Activated naive CD8-positive, alpha-beta T cell (primary cell): ENCODE data around the gene LRRC8C.

Experiments
- H3K27ac Mint-ChIP-seq: one replicate; pipeline ENCODE4 v1.8.0; 2021; ENCODE audit warnings: mixed read lengths
- H3K27me3 Mint-ChIP-seq: one replicate; pipeline ENCODE4 v1.8.0; 2021; ENCODE audit warnings: mixed read lengths
- H3K36me3 Mint-ChIP-seq: one replicate; pipeline ENCODE4 v1.8.0; 2021; ENCODE audit warnings: mixed read lengths
- H3K4me1 Mint-ChIP-seq: one replicate; pipeline ENCODE4 v1.8.0; 2021; ENCODE audit warnings: low read depth, mixed read lengths
- H3K4me3 Mint-ChIP-seq: one replicate; pipeline ENCODE4 v1.8.0; 2021; ENCODE audit warnings: mild to moderate bottlenecking, mixed read lengths
- H3K9me3 Mint-ChIP-seq: one replicate; pipeline ENCODE4 v1.8.0; 2021; ENCODE audit warnings: low read depth, mixed read lengths

Gene LRRC8C

DNA sequence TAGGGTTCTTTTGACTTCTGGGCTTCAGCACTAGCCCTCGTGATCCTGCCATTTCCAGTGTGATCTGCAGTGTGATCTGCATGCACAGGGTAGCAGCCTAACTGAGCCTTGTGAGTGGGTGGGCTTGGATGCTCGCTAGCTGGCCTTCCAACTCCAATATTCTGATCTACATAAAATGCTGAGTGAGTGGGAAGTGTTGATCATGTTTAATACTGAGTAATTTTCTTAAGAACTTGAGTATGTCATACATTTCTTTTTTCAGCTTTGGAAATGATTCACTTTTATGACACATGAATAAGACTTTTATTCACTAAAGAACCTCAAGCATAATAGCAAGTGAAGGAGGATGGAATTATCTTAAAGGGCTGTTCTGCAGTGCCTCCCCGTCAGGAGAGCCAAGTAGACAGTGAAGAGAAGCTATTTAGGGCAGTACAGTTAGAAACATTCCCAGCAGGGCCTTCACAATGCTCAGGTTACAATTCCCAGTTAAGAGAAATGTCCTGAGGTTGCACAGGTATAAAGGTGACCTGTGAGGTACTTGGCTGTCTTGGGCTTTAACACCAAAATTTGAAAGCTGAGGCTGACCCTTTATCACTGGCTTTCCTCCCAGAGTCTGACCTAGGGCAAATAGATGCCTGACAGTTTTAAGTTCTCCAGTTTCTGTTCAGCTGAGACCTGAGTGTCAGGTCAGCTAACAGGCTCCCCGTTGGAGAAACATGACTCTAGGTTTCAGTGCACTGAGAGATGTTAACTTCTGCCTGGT, 29.1 kb upstream of the LRRC8C start:
- H3K27ac Mint-ChIP-seq, result peak overlapping the region; percentile 98
- H3K36me3 Mint-ChIP-seq, result peaks cover 17% of the 10 kb centered on the region
- peak overlapping the region; percentile 91 for H3K4me3 Mint-ChIP-seq
- peaks cover 4% of the 10 kb centered on the region for H3K9me3 Mint-ChIP-seq
- peaks cover 99% of the 10 kb centered on the region for H3K4me1 Mint-ChIP-seq
- no peaks in the 10 kb centered on the region for H3K27me3 Mint-ChIP-seq

DNA sequence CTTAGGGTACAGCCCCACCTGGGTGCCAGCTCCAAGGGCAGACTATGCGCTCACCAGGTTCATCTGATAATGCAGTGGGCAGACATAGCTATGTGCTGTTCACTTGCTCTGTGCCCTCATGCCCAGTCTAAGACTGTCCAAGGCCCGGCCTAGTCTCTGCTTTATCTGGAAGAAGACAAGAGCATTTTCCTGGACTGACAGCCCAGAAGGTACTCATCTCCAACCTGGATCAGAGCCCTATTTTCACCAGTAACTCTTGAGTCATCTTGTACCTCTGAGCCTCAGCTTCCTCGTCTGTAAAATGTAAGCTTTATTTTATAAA, 28.5 kb upstream of the LRRC8C start:
- Mint-ChIP-seq H3K9me3 (peaks cover 4% of the 10 kb centered on the region), H3K4me1 (peaks cover 99% of the 10 kb centered on the region), H3K27ac (peak overlapping the region; percentile 98), H3K27me3 (no peaks in the 10 kb centered on the region), H3K36me3 (peaks cover 13% of the 10 kb centered on the region), H3K4me3 (peak overlapping the region; percentile 91)

DNA sequence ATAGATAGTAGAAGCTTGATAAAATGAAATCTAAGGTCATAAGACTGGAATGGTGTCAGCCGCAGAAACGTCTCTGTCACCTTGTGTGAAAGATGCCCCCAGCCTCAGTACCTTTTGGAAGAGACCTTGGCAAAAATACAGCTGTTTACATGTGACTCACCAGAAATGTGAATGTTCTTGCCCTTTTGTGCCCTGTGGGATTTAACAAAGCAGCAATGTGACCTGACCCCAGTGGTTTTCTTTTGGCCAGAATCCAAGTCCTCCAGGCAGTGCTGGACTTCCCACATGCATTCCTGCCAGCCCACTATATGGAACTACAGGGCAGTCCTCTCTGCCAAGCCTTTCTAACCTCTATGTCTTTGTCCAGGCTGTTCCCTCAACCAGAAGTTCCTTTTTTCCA, 27.2 kb upstream of the LRRC8C start:
- Mint-ChIP-seq H3K27ac (peak overlapping the region; percentile 98), H3K4me1 (peaks cover 97% of the 10 kb centered on the region), H3K27me3 (no peaks in the 10 kb centered on the region), H3K9me3 (no peaks in the 10 kb centered on the region), H3K36me3 (peaks cover 9% of the 10 kb centered on the region), H3K4me3 (peak overlapping the region; percentile 91)

DNA sequence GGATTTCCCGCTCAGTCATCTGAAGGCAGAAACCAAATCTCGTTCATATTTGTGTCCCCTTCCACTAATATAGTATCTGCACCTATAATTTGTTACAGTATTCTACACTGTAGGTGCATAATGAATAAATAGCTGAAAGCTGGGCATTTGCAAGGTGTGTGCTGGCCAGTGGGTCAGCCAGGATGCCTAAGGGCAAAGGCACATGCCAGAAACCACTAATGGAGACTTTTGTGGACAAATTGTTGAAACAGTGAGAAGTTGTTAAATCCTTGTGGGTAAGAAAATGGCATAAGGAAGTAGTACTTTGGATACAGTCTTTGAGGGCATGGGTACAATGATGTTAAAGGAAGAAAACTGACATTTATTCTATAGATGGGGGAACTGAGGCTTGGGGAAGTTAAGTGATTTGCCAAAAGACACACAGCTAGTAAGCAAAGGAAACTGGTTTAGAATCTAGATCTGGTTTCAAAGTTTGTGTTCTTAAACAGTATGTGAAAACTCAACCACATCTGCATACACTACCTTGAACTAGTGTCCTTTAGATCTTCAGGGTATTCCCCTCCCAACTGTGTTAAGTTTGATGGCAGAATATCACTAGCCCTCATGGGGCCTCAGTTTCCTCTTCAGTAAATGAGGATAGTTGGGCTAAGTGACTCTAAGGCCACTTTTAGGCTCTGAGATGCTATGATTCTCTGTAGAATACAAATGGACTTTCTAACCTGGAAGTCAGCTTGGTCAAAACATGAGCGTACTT, 26.5 kb upstream of the LRRC8C start:
- Mint-ChIP-seq H3K27ac (peak overlapping the region; percentile 98), H3K36me3 (peaks cover 5% of the 10 kb centered on the region), H3K9me3 (no peaks in the 10 kb centered on the region), H3K4me1 (peaks cover 97% of the 10 kb centered on the region), H3K4me3 (peak overlapping the region; percentile 91), H3K27me3 (no peaks in the 10 kb centered on the region)

DNA sequence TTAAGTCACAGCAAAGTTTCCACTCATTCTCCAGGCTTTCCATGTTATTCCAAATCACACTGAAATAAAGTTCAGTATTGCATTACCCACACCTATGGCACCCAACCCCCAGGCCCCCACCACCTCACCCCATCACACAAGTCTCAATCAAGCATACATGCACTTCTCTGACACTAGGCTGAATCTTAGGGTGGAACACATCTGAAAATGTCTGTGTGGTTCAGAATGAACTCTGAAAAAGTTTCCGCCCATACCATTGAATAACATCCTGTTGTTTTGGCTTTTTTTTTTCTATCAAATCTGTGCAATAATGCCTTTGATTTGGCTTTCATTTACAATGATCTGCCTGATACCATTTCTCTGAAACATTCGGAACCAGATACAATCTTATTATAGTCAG, 25.8 kb upstream of the LRRC8C start:
- Mint-ChIP-seq H3K9me3 (no peaks in the 10 kb centered on the region), H3K4me3 (peak overlapping the region; percentile 91), H3K4me1 (peaks cover 95% of the 10 kb centered on the region), H3K36me3 (peaks cover 5% of the 10 kb centered on the region), H3K27ac (peak overlapping the region; percentile 98), H3K27me3 (no peaks in the 10 kb centered on the region)

DNA sequence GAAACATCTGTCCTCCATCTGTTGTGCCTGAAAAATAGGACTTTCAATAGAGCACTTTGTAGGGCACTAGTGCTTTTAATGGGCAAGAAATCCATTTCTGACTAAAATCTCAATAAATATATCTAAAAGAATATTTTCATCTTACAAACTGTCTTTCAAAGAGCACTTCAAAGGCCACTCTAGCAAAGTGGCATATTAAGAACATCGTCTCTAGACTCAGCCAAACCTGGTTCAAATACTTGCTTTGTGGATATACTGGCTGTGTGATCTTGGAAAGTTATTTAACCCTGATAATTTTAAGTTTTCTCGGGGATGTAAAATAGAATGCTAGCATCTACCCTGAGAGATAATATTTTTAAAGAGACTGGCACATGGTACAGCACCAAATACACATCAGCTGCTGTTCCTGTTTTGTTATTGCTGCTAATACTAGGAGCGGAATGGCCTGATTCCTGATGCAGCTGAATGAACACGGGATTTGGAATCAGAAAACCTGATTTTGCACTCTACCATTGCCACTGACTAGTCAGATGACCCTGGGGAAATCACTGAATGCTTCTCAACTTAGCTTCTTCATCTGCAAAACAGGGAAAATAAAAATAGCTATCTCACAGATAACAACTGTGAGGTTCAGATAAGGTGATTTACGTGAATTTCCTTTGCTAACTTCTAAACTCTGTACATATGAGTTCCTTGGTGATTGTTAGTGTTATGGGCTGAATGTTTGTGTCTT, 25.2 kb upstream of the LRRC8C start:
- peaks cover 3% of the 10 kb centered on the region for H3K36me3 Mint-ChIP-seq
- H3K27me3 Mint-ChIP-seq, result no peaks in the 10 kb centered on the region
- peak overlapping the region; percentile 98 for H3K27ac Mint-ChIP-seq
- no peaks in the 10 kb centered on the region for H3K9me3 Mint-ChIP-seq
- H3K4me1 Mint-ChIP-seq, result peaks cover 94% of the 10 kb centered on the region
- H3K4me3 Mint-ChIP-seq, result peak overlapping the region; percentile 91

DNA sequence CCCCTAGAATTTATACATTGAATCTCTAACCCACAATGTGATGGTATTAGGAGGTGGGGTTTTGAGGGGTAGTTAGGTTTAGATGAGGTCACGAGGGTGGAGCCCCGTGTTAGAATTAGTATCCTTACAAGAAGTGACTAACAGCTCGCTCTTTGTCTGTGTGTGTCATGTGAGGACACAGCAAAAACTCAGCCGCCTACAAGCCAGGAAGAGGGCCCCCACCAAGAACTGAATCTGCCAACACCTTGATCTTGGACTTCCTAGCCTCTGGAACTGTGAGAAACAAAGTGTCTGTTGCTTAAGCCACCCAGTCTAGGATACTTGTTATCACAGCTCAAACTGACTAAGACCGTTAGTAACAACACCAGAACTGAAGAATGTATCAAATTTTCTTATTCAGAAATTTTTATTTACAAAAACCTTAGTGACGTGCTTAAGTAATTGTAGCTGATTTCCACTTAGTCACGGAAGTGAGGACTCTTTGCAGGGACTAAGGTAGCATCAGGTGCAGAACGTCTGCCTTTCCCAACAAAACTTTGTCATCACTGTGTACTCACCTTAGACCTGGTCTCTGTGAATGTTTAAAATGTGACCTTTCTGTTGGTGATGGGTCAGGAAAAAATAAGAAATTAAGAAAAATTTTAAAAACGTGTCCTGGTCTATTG, 24.5 kb upstream of the LRRC8C start:
- Mint-ChIP-seq H3K27ac (peak overlapping the region; percentile 98), H3K27me3 (no peaks in the 10 kb centered on the region), H3K4me1 (peaks cover 92% of the 10 kb centered on the region), H3K36me3 (peaks cover 2% of the 10 kb centered on the region), H3K4me3 (peak overlapping the region; percentile 91), H3K9me3 (no peaks in the 10 kb centered on the region)

DNA sequence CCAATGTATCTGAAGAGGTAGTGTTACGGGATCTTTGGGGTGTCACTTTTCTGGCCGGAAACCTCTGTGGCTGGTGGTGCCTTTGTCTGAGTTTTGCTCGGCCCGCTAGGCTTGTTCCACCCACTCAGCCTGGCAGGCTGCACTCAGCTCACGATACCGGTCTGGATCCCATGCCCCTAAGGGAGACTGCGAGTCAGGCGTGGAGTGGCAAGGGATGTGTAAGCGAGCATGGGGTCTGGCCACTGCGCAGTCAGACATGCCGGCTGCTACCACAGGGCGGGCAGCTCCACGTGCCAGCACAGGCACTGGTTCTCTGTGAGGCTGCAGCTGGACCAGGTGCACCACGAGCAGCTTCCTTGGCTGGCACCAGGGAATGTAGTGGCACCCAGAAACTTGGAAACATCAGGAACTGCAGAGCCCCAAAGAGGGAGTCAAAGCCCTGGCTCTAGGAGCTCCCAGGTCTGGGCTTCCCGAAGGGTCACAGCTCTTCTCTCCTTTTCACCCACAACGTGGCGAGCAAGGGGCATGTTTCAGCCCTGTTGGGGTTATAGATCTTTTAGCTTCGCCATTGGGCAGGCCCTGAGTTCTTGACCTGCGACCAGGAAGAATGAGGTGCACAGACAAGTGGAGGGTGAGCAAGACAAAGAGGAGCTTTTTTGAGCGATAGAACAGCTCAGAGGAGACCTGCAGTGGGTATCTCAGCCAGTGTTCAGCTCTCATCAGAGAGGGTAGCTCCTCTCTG, 23.8 kb upstream of the LRRC8C start:
- Mint-ChIP-seq H3K4me1 (peaks cover 92% of the 10 kb centered on the region), H3K4me3 (peak overlapping the region; percentile 91), H3K27me3 (no peaks in the 10 kb centered on the region), H3K9me3 (no peaks in the 10 kb centered on the region), H3K27ac (peak overlapping the region; percentile 98), H3K36me3 (peaks cover 3% of the 10 kb centered on the region)

DNA sequence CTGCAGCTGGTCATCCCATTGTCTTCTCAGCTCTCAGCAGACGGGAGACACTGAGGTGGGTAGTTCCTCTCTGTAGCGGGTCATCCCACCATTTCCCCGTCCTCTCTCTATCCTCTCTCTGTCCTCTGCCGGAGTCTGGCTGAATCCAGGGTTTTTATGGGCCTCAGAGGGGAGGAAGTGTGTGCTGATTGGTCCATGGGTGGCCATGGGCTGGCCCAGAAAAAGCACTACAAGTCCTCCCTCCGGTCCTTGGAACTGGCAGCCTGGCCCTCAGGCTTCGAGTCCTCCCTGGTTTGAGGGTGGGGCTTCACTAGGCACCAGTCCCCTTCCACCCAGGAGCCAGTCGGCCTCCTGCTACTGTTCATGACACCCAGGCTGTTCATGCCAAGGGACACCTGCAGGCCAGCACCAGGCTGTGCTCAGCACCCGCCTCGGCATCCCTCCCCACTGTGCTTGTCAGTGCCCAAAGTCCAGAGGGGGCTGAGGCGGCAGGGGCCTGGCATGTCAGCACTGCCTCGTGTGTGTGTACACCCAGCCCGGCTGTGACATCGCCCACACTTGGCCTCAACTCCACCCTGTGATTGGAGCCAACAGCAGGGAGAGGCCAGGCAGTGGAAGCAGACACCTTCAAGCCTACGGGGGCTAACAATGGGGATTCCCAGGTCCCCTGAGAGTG, 23.0 kb upstream of the LRRC8C start:
- H3K9me3 Mint-ChIP-seq, result no peaks in the 10 kb centered on the region
- peaks cover 92% of the 10 kb centered on the region for H3K4me1 Mint-ChIP-seq
- H3K27me3 Mint-ChIP-seq, result no peaks in the 10 kb centered on the region
- H3K27ac Mint-ChIP-seq, result peak overlapping the region; percentile 98
- peaks cover 6% of the 10 kb centered on the region for H3K36me3 Mint-ChIP-seq
- peak overlapping the region; percentile 91 for H3K4me3 Mint-ChIP-seq

DNA sequence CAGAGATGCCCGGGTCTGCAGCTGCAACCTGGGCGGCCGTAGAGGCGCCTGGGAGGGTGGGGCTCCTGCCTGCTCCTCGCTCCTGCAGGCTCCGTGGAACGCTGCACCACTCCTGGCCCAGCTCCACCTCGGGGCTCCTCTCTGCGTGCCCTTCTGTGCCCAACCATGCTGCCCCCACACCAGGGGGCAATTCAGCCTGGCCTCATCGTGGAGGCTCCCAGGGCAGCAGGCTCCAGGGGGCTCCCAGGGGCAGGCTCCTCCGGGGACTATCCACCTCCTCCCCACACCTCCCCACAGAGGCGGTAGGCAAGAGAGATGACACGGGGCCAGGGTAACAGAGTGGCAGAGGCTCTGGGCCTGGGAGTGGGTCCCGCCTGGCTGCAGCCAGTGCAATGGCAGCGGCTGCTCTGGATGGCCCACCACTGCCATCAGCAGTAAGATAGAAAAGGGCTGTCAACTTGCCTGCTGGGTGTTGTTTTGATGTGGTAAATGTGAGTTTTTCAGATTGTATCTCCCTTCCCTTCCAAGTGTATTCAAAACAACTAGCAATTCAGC, 22.4 kb upstream of the LRRC8C start:
- no peaks in the 10 kb centered on the region for H3K27me3 Mint-ChIP-seq
- peaks cover 91% of the 10 kb centered on the region for H3K4me1 Mint-ChIP-seq
- peak overlapping the region; percentile 87 for H3K4me3 Mint-ChIP-seq
- H3K9me3 Mint-ChIP-seq, result no peaks in the 10 kb centered on the region
- peaks cover 6% of the 10 kb centered on the region for H3K36me3 Mint-ChIP-seq
- H3K27ac Mint-ChIP-seq, result peak overlapping the region; percentile 99

DNA sequence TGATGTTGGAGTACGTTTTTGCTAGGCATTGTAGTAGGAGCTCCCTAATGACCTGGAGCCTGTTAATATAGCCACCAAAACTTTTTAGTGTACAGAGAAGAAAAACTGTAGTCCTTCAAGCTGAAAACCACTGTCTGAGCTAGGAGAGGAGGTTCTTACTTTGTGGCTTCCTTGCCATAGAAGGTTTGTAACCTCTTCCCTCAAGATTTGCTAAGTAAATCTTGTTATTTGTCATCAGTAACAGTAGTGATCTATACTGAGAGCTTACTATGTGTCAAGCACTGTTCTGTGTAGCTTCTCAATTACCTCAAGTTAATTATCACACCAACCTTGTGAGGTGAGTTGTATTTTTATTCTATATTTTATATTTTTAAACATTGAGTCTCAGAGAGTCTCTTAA, 21.2 kb upstream of the LRRC8C start:
- H3K4me1 Mint-ChIP-seq, result peaks cover 91% of the 10 kb centered on the region
- H3K27me3 Mint-ChIP-seq, result no peaks in the 10 kb centered on the region
- peak overlapping the region; percentile 87 for H3K4me3 Mint-ChIP-seq
- H3K27ac Mint-ChIP-seq, result peak overlapping the region; percentile 99
- H3K9me3 Mint-ChIP-seq, result no peaks in the 10 kb centered on the region
- peaks cover 10% of the 10 kb centered on the region for H3K36me3 Mint-ChIP-seq

DNA sequence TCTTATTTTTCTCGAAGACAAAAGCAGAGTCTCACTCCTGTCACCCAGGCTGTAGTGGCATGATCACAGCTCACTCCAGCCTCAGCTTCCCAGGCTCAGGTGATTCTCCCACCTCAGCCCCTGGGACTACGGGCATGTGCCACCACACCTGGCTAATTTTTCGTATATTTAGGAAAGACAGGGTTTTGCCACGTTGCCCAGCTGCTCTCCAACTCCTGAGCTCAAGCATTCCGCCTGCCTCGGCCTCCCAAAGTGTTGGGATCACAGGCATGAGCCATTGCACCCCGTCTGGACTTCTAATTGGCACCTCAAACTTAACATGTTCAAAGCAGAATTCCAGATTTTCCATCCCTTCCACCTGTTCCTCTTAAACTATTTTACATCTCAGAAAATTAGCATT, 19.0 kb upstream of the LRRC8C start:
- Mint-ChIP-seq H3K36me3 (peaks cover 29% of the 10 kb centered on the region), H3K9me3 (peaks cover 4% of the 10 kb centered on the region), H3K4me1 (peaks cover 86% of the 10 kb centered on the region), H3K4me3 (no peak overlapping the region), H3K27ac (peak overlapping the region; percentile 77), H3K27me3 (no peaks in the 10 kb centered on the region)

DNA sequence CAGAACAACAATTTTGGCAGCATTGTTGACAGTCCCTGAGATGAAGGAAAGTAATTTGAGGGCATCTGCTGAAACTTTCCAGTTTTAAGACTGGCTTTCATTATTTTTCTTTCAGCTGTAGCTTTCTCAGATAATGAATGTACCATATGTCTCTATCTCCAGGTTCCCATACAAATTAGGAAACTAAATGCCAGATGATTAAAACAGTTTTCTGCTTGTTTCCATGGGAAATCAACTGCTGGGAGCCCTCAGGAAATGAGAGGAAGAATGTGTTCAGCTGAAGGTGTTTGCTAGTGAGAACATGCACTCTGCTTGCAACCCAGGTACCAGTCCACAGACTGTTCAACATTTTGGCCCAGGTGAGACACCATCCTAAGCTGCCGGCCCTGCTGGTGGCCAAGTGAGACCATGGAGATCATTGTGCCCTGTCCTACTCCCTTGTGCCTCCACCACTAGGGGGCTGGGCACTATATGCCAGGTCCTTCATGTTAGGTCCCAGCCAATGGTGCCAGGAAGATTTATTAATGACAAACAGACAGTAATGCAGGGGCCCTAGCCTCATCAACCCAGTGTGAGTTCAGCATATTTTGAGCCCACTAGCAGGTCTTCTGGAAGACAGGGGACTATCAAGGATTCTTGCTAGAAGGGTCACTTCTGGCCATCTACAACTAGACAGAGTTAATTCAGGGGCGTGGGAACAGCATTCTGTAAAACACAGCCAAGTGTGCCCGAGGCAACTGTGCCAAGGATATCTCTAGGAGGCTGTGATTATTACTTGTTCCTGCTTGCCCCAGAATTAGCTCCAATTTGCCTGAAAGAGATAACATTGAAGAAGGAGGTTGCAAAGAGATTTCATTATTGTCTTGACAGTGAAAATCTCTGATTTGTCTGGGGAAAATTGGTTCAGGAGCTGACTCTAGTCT, 17.0 kb upstream of the LRRC8C start:
- Mint-ChIP-seq H3K4me3 (no peak overlapping the region), H3K36me3 (peaks cover 37% of the 10 kb centered on the region), H3K27me3 (no peaks in the 10 kb centered on the region), H3K27ac (peak overlapping the region; percentile 28), H3K9me3 (peaks cover 4% of the 10 kb centered on the region), H3K4me1 (peaks cover 83% of the 10 kb centered on the region)
